ENCODE data around the gene ISY1. TPM values are rescaled to one million over a fixed set of nuclear protein-coding genes. Genes with fewer than 3 reads are reported as not detected.

The ISY1 gene
- polyA plus RNA-seq, 4 donors: 11.2 to 27.7 (median 23.8) TPM

- Histone ChIP-seq H3K27ac (ENCODE audit: low read depth in 1 of 3, low read length in 2 of 3) (no peak overlapping the region), H3K4me3 (ENCODE audit: low read depth in 1 of 3, low read length in 3 of 3) (no peak overlapping the region), H3K36me3 (ENCODE audit: control insufficient read depth in 3 of 3, insufficient read depth in 2 of 3, low read depth in 1 of 3, low read length in 3 of 3) (no peaks in the 10 kb centered on the region), H3K27me3 (ENCODE audit: control insufficient read depth in 3 of 3, insufficient read depth in 3 of 3, low read length in 3 of 3) (no peaks in the 10 kb centered on the region), H3K9me3 (ENCODE audit: control insufficient read depth in 2 of 2, insufficient read depth in 1 of 2, low read depth in 1 of 2, low read length in 1 of 2) (no peaks in the 10 kb centered on the region), H3K4me1 (ENCODE audit: control insufficient read depth in 3 of 3, insufficient read depth in 2 of 3, low read depth in 1 of 3, low read length in 2 of 3) (no peaks in the 10 kb centered on the region)
- no peak for DNase-seq
- no peak for FAIRE-seq
- 91 to 95% (median 95%) methylated on average over 11 to 12 of the region's 12 CpGs for WGBS, 3 donors
Measured at GRCh38 chr3:129085165-129085715, 75.6 kb downstream of the ISY1 start.

- no peak overlapping the region for H3K4me3 ChIP-seq (ENCODE audit: low read depth in 1 of 3, low read length in 3 of 3)
- no peaks in the 10 kb centered on the region for H3K9me3 ChIP-seq (ENCODE audit: control insufficient read depth in 2 of 2, insufficient read depth in 1 of 2, low read depth in 1 of 2, low read length in 1 of 2)
- H3K4me1 ChIP-seq (ENCODE audit: control insufficient read depth in 3 of 3, insufficient read depth in 2 of 3, low read depth in 1 of 3, low read length in 2 of 3): no peaks in the 10 kb centered on the region
- 67 to 79% (median 76%) methylated on average over 6 of the region's 6 CpGs for WGBS, 3 donors
- no peak for DNase-seq
- FAIRE-seq: no peak
- no peaks in the 10 kb centered on the region for H3K36me3 ChIP-seq (ENCODE audit: control insufficient read depth in 3 of 3, insufficient read depth in 2 of 3, low read depth in 1 of 3, low read length in 3 of 3)
- no peak overlapping the region for H3K27ac ChIP-seq (ENCODE audit: low read depth in 1 of 3, low read length in 2 of 3)
- no peaks in the 10 kb centered on the region for H3K27me3 ChIP-seq (ENCODE audit: control insufficient read depth in 3 of 3, insufficient read depth in 3 of 3, low read length in 3 of 3)
Measured at GRCh38 chr3:129084501-129084900, 76.4 kb downstream of the ISY1 start.

- no peaks in the 10 kb centered on the region for H3K4me1 ChIP-seq (ENCODE audit: control insufficient read depth in 3 of 3, insufficient read depth in 2 of 3, low read depth in 1 of 3, low read length in 2 of 3)
- 70 to 73% (median 72%) methylated on average over 9 of the region's 9 CpGs for WGBS, 3 donors
Measured at GRCh38 chr3:129082026-129082425, 78.8 kb downstream of the ISY1 start.

GRCh38 chr3:129081503-129081902 lies 79.4 kb downstream of the ISY1 start:
- FAIRE-seq: no peak
- WGBS, 3 donors: 68 to 84% (median 74%) methylated on average over 8 of the region's 8 CpGs

More at GRCh38 chr3:129082026-129082425, 78.8 kb downstream of the ISY1 start:
- no peak overlapping the region for H3K27ac ChIP-seq (ENCODE audit: low read depth in 1 of 3, low read length in 2 of 3)
- H3K4me3 ChIP-seq (ENCODE audit: low read depth in 1 of 3, low read length in 3 of 3): no peak overlapping the region
- FAIRE-seq (no peak), DNase-seq (no peak)
- no peaks in the 10 kb centered on the region for H3K9me3 ChIP-seq (ENCODE audit: control insufficient read depth in 2 of 2, insufficient read depth in 1 of 2, low read depth in 1 of 2, low read length in 1 of 2)
- H3K27me3 ChIP-seq (ENCODE audit: control insufficient read depth in 3 of 3, insufficient read depth in 3 of 3, low read length in 3 of 3): no peaks in the 10 kb centered on the region
- H3K36me3 ChIP-seq (ENCODE audit: control insufficient read depth in 3 of 3, insufficient read depth in 2 of 3, low read depth in 1 of 3, low read length in 3 of 3): no peaks in the 10 kb centered on the region

GRCh38 chr3:129078510-129078909 lies 82.4 kb downstream of the ISY1 start:
- H3K4me3 ChIP-seq (ENCODE audit: low read depth in 1 of 3, low read length in 3 of 3): no peak overlapping the region
- H3K4me1 ChIP-seq (ENCODE audit: control insufficient read depth in 3 of 3, insufficient read depth in 2 of 3, low read depth in 1 of 3, low read length in 2 of 3): no peaks in the 10 kb centered on the region
- no peaks in the 10 kb centered on the region for H3K9me3 ChIP-seq (ENCODE audit: control insufficient read depth in 2 of 2, insufficient read depth in 1 of 2, low read depth in 1 of 2, low read length in 1 of 2)
- no peaks in the 10 kb centered on the region for H3K36me3 ChIP-seq (ENCODE audit: control insufficient read depth in 3 of 3, insufficient read depth in 2 of 3, low read depth in 1 of 3, low read length in 3 of 3)
- no peak for FAIRE-seq
- whole genome bisulfite sequencing, 3 donors: 67 to 88% (median 88%) methylated on average over 8 of the region's 8 CpGs
- no peaks in the 10 kb centered on the region for H3K27me3 ChIP-seq (ENCODE audit: control insufficient read depth in 3 of 3, insufficient read depth in 3 of 3, low read length in 3 of 3)
- DNase-seq: no peak
- H3K27ac ChIP-seq (ENCODE audit: low read depth in 1 of 3, low read length in 2 of 3): no peak overlapping the region

More at GRCh38 chr3:129081503-129081902, 79.4 kb downstream of the ISY1 start:
- no peak overlapping the region for H3K27ac ChIP-seq (ENCODE audit: low read depth in 1 of 3, low read length in 2 of 3)
- no peak for DNase-seq
- H3K9me3 ChIP-seq (ENCODE audit: control insufficient read depth in 2 of 2, insufficient read depth in 1 of 2, low read depth in 1 of 2, low read length in 1 of 2): no peaks in the 10 kb centered on the region
- H3K27me3 ChIP-seq (ENCODE audit: control insufficient read depth in 3 of 3, insufficient read depth in 3 of 3, low read length in 3 of 3): no peaks in the 10 kb centered on the region
- H3K4me3 ChIP-seq (ENCODE audit: low read depth in 1 of 3, low read length in 3 of 3): no peak overlapping the region
- H3K4me1 ChIP-seq (ENCODE audit: control insufficient read depth in 3 of 3, insufficient read depth in 2 of 3, low read depth in 1 of 3, low read length in 2 of 3): no peaks in the 10 kb centered on the region
- H3K36me3 ChIP-seq (ENCODE audit: control insufficient read depth in 3 of 3, insufficient read depth in 2 of 3, low read depth in 1 of 3, low read length in 3 of 3): no peaks in the 10 kb centered on the region

Other genes starting within 250 kb of the ISY1 start
- gene CFAP92, start 167.0 kb downstream of the ISY1 start, polyA plus RNA-seq: under 1 TPM in 2 of 4 donors, not detected in 2; 0.68 to 0.78 TPM
- 1 to 10 TPM in 3 of 4 donors, not detected in 1; 1.6 to 3.7 (median 3.1) TPM for gene EFCC1, start 159.8 kb downstream of the ISY1 start, polyA plus RNA-seq
- gene GP9, start 100.3 kb downstream of the ISY1 start, polyA plus RNA-seq: under 1 TPM in 2 of 4 donors, not detected in 2; 0.06 to 0.18 TPM
- gene RAB43, start 39.3 kb downstream of the ISY1 start, polyA plus RNA-seq: 10 to 100 TPM in 1 of 4 donors, 1 to 10 TPM in 3; 3.4 to 15.0 (median 6.8) TPM
- 100 to 1,000 TPM; 256 to 424 (median 325) TPM for gene CNBP, start 22.8 kb upstream of the ISY1 start, polyA plus RNA-seq
- 100 to 1,000 TPM; 112 to 145 (median 135) TPM for gene COPG1, start 88.5 kb upstream of the ISY1 start, polyA plus RNA-seq
- gene HMCES, start 117.8 kb upstream of the ISY1 start, polyA plus RNA-seq: 10 to 100 TPM; 28.9 to 35.3 (median 34.5) TPM

All from small intestine (tissue), 7 donors.